HL-60/S4 (cell line): Measurements from ENCODE around the gene KATNAL2.

Experiments used
- in situ Hi-C: fragments of 300-500 bp; cut with MboI; formaldehyde crosslinking; loops from 2 replicates; pipeline ENCODE4 v1.14.3; 2022; ENCODE audit warnings: low sequenced_read_pairs

The KATNAL2 gene

GRCh38 chr18:47109720-47110119, 192.3 kb downstream of the KATNAL2 start:
- in situ Hi-C loops, result no loop called here

- in situ Hi-C loops, result no loop called here
Measured at GRCh38 chr18:47110492-47111274, 193.3 kb downstream of the KATNAL2 start.

DNA sequence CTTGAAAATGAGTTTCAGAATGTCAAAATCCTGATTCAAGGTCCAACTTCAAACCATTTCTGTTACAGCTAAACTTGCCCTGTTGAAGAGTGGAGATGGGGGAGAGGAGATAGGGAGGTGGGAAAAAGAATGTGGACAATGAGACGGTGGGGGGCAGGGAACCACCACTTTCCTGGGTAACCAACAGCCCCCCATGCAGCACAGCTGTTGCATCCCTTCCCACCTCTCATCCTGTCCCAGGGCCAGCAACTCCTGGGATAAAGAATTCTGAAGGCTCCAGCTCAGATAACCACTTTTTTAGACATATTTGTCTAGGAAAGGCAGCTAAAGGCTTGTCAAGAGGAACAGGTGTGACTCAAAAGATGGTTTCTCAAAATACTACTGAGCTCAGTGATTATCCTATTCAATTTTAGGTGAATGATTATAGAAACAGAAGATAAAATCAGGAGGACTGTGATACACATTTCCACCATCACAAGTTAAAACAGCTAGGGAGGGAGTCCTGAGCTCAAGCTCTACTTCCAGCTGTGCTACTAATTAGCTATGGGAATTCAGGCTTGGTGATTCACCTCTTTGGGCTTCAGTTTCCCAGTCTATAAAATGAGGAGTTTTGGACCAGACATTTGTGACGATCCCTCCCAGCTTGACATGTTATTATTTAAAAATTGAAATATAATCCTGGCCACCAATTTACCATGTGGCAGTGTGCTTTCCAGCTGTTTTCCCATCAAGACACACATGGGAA, 196.6 kb downstream of the KATNAL2 start:
- in situ Hi-C loops, result no loop called here

- in situ Hi-C loops, result no loop called here
Measured at GRCh38 chr18:47115205-47115604, 197.8 kb downstream of the KATNAL2 start.

DNA sequence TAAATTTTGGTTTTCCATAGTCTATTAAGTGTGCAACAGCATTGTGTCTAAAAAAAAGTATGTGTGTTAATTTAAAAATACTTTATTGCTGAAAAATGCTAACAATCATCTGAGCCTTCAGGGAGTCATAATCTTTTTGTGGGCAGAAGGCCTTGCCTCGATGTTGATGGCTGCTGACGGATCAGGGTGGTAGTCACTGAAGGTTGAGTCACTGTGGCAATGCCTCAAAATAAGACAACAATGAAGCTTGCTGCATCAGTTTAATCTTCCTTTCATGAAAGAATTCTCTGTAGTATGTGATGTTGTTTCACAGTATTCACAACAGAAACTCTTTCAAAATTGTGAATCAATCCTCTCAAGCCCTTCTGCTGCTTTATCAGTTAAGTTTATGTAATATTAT, 201.6 kb downstream of the KATNAL2 start:
- in situ Hi-C loops, result no loop called here

GRCh38 chr18:47120428-47120827, 203.0 kb downstream of the KATNAL2 start:
- in situ Hi-C loops, result no loop called here

DNA sequence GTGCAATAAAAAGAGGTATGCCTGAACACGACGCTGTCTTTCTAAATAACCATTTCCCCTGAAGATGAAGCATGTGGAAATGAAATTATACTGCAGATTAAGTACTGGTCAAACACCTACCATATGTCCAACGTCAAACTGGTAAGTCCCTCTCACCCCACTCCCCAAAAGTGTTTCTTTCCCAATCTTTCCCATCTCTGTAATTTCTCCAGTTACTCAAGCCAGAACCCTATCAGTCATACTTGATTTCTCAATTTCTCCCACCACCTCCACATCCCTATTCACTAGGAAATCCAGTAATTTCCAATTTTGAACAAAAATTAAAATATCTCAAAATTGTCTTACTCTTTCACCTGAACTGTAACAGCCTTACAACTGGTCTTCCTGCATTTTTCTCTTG, 203.7 kb downstream of the KATNAL2 start:
- in situ Hi-C loops, result no loop called here

DNA sequence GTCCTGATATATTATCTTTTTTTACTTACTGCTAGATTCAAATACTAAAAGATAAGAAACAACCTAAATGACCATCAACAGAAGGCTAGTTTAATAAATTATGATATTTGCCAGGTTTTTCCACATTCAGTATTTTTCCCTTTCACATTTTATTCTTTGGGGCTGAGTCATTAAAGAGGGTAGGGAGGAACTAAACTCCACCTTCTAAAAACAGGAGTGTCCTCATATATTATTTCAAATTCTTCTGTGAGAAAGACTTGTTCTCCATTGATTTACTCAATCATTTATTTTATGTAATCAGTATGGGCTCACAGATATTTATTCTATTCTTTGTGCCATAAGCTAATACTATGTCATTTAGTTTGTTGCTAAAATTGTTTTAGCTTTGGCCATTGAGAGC, 223.9 kb downstream of the KATNAL2 start:
- in situ Hi-C loops, result no loop called here

GRCh38 chr18:47143153-47143552, 225.8 kb downstream of the KATNAL2 start:
- in situ Hi-C loops, result no loop called here

GRCh38 chr18:47143899-47144485, 226.6 kb downstream of the KATNAL2 start:
- in situ Hi-C loops, result no loop called here

GRCh38 chr18:47146206-47146605, 228.8 kb downstream of the KATNAL2 start:
- in situ Hi-C loops, result no loop called here

- in situ Hi-C loops, result no loop called here
Measured at GRCh38 chr18:47149457-47150028, 232.1 kb downstream of the KATNAL2 start.

GRCh38 chr18:47150029-47150823, 232.8 kb downstream of the KATNAL2 start, which contains the start of gene HDHD2:
HDHD2 (minus strand) TSS chr18:47150500; CDS start chr18:47136439, 14,061 bp downstream.
- in situ Hi-C loops, result no loop called here

DNA sequence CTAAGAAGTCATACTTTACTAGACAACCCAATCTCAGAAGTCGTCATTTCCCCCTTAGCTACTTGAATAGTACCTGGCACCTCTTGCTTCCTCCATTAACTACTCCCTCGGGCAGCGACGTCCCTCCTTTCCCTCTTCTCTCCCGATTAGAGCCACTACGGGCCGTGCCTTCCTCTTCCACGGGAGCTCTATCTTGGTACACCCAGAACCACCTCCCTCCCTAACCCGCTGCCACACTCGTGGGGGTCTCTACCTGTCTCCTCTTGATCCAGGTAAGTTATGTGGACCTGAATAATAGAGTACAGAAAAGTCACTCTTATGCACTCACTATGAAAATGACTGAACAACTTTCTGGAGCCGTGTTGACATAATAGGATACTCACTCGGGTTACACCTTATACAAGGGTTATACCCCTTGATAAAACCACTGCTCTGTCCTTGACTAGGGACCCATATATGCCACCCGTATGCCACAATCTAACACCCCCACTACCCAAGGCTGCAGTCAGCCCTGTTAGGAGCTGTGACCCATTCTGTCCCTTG, 233.5 kb downstream of the KATNAL2 start:
- in situ Hi-C loops, result no loop called here

DNA sequence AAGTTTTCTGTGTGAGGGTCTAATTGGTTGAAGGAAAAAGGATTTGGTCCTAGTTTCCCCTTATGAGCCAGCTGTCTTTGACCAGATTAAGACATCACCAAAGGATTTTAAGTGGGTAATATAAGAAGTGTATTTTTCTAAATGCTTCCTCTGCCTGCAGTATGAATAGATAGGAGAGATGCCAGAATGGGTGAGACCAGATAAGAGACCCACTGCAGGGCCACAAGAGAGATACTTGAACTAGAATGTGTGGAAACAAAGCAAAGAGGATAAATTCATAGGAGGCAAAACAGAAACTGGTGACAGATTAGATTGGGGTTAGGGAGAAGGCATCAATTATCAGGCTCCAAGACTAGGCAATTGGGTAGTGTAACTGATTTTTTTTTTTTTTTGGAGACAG, 234.0 kb downstream of the KATNAL2 start:
- in situ Hi-C loops, result no loop called here
